Mesenchymal stem cell (in vitro differentiated cells and primary cell): ENCODE data around the gene SLC4A1AP.
A peak's percentile ranks its signal among the peaks of the same experiment; 100 is the strongest.

Source experiments
- DNase-seq: peaks from one replicate; pipeline ENCODE4 v3.0.0-alpha.2; 2013
- H2AFZ ChIP-seq: one replicate; pipeline ENCODE4 v1.6.1; 2013; ENCODE audit warnings: low read depth, mild to moderate bottlenecking, control low read depth, inconsistent platforms, low read length, moderate library complexity
- H2AK5ac ChIP-seq: 2 replicates; pipeline ENCODE4 v1.6.1; 2013; ENCODE audit warnings: low read length, moderate library complexity, mild to moderate bottlenecking, inconsistent platforms; ENCODE audit not compliant: severe bottlenecking
- H2BK120ac ChIP-seq: one replicate; pipeline ENCODE4 v1.6.1; 2013; ENCODE audit warnings: low read depth, mild to moderate bottlenecking, inconsistent platforms, low read length, moderate library complexity
- H2BK12ac ChIP-seq, 2 experiments: one replicate each; pipeline ENCODE4 v1.6.1; 2013; ENCODE audit warnings: inconsistent platforms in 2 of 2, low read length in 2 of 2, mild to moderate bottlenecking in 2 of 2, moderate library complexity in 2 of 2, control low read depth in 1 of 2
- H2BK15ac ChIP-seq: one replicate; pipeline ENCODE4 v1.6.1; 2013; ENCODE audit warnings: mild to moderate bottlenecking, low read depth, inconsistent platforms; ENCODE audit not compliant: poor library complexity, severe bottlenecking
- H2BK5ac ChIP-seq: 2 replicates; pipeline ENCODE4 v1.6.1; 2013; ENCODE audit warnings: low read depth, mild to moderate bottlenecking, low read length, control low read depth, inconsistent platforms; ENCODE audit not compliant: poor library complexity, severe bottlenecking
- H3K14ac ChIP-seq, 2 experiments: one replicate each; pipeline ENCODE4 v1.6.1; 2013; ENCODE audit warnings: inconsistent platforms in 2 of 2, low read length in 2 of 2, control low read depth in 1 of 2, mild to moderate bottlenecking in 1 of 2, moderate library complexity in 1 of 2
- H3K18ac ChIP-seq, 2 experiments: one replicate each; pipeline ENCODE4 v1.6.1; 2013; ENCODE audit warnings: inconsistent platforms in 2 of 2, low read length in 2 of 2, control low read depth in 1 of 2, low read depth in 1 of 2, mild to moderate bottlenecking in 1 of 2
- H3K23ac ChIP-seq, 2 experiments: one replicate each; pipeline ENCODE4 v1.6.1; 2013; ENCODE audit warnings: inconsistent platforms in 2 of 2, low read length in 2 of 2, mild to moderate bottlenecking in 2 of 2, moderate library complexity in 2 of 2, control low read depth in 1 of 2
- H3K27ac ChIP-seq: 2 replicates; pipeline ENCODE4 v1.5.1; 2013; ENCODE audit warnings: mild to moderate bottlenecking, moderate library complexity, low read length, control low read depth, inconsistent platforms; ENCODE audit not compliant: poor library complexity, severe bottlenecking
- H3K27me3 ChIP-seq, 2 experiments: 2 replicates each; pipeline versions ENCODE4 v1.6.1 to v1.7.0; 2013; ENCODE audit warnings: low read length in 2 of 2, mild to moderate bottlenecking in 2 of 2, moderate library complexity in 2 of 2, control low read depth in 1 of 2, inconsistent platforms in 1 of 2; ENCODE audit not compliant: control insufficient read depth in 1 of 2, insufficient read depth in 1 of 2
- H3K36me3 ChIP-seq, 2 experiments: 2 replicates each; pipeline versions ENCODE4 v1.6.1 to v1.7.0; 2013; ENCODE audit warnings: low read length in 2 of 2, control low read depth in 1 of 2, inconsistent platforms in 1 of 2, low read depth in 1 of 2, mild to moderate bottlenecking in 1 of 2; ENCODE audit not compliant: insufficient read depth in 2 of 2, control insufficient read depth in 1 of 2
- H3K4ac ChIP-seq, 2 experiments: one replicate each; pipeline ENCODE4 v1.6.1; 2013; ENCODE audit warnings: inconsistent platforms in 2 of 2, low read length in 2 of 2, mild to moderate bottlenecking in 2 of 2, moderate library complexity in 2 of 2, control low read depth in 1 of 2, low read depth in 1 of 2
- H3K4me1 ChIP-seq: 2 replicates; pipeline ENCODE4 v1.6.1; 2013; ENCODE audit warnings: low read depth, low read length, control low read depth; ENCODE audit not compliant: control insufficient read depth, insufficient read depth
- H3K4me2 ChIP-seq: 2 replicates; pipeline ENCODE4 v1.6.1; 2013; ENCODE audit warnings: low read length, mild to moderate bottlenecking, inconsistent platforms; ENCODE audit not compliant: poor library complexity, severe bottlenecking
- H3K4me3 ChIP-seq, 2 experiments: 2 replicates each; pipeline versions ENCODE4 v1.5.1 to v1.7.0; 2013; ENCODE audit warnings: low read length in 2 of 2, mild to moderate bottlenecking in 2 of 2, control low read depth in 1 of 2, low read depth in 1 of 2; ENCODE audit not compliant: insufficient read depth in 1 of 2
- H3K79me1 ChIP-seq: replicated peaks from 2 replicates; pipeline ENCODE4 v1.6.1; 2013; ENCODE audit warnings: mild to moderate bottlenecking, control low read depth, low read length, inconsistent platforms; ENCODE audit not compliant: poor library complexity, severe bottlenecking
- H3K9ac ChIP-seq: 2 replicates; pipeline ENCODE4 v1.7.0; 2013; ENCODE audit warnings: mild to moderate bottlenecking, low read length, moderate library complexity
- H3K9me3 ChIP-seq: 2 replicates; pipeline ENCODE4 v1.7.0; 2013; ENCODE audit warnings: mild to moderate bottlenecking, low read length; ENCODE audit not compliant: control insufficient read depth
- H4K8ac ChIP-seq: one replicate; pipeline ENCODE4 v1.6.1; 2013; ENCODE audit warnings: inconsistent platforms, mild to moderate bottlenecking, low read length, moderate library complexity
- H4K91ac ChIP-seq: one replicate; pipeline ENCODE4 v1.6.1; 2013; ENCODE audit warnings: mild to moderate bottlenecking, low read length, inconsistent platforms
- WGBS: methylation state at CpG from one replicate; pipeline ENCODE4 v1.1.7; 2013; ENCODE audit warnings: mixed read lengths; 5-methylcytosine and 5-hydroxymethylcytosine counted together

SLC4A1AP gene

GRCh38 chr2:27703638-27704341 is 40.1 kb downstream of the SLC4A1AP start:
- Histone ChIP-seq H2BK5ac (peak overlapping the region; percentile 61), H4K8ac (peak overlapping the region; percentile 61), H3K27ac (peak overlapping the region; percentile 57), H2BK120ac (peak overlapping the region; percentile 27), H3K4me3 (no peak overlapping the region), H3K79me1 (no peaks in the 10 kb centered on the region), H3K36me3 (no peaks in the 10 kb centered on the region), H2BK15ac (peak overlapping the region; percentile 39), H3K18ac (no peak overlapping the region), H2BK12ac (no peak overlapping the region), H3K4me1 (peaks cover 11% of the 10 kb centered on the region), H3K14ac (no peak overlapping the region), H3K27me3 (no peaks in the 10 kb centered on the region), H3K9ac (peak overlapping the region; percentile 79), H3K4ac (no peak overlapping the region), H4K91ac (no peak overlapping the region), H3K4me2 (no peak overlapping the region), H2AFZ (no peak overlapping the region), H3K23ac (no peak overlapping the region), H3K9me3 (no peaks in the 10 kb centered on the region), H2AK5ac (no peak overlapping the region)
- peak; percentile 92 for DNase-seq
- WGBS: 5% methylated on average over 7 of the region's 9 CpGs

GRCh38 chr2:27704342-27704876 is 40.7 kb downstream of the SLC4A1AP start:
- H2BK12ac ChIP-seq: no peak overlapping the region

GRCh38 chr2:27705851-27706622 is 42.3 kb downstream of the SLC4A1AP start:
- H2BK15ac ChIP-seq: peak overlapping the region; percentile 76
- H3K79me1 ChIP-seq: no peaks in the 10 kb centered on the region
- H3K27me3 ChIP-seq: no peaks in the 10 kb centered on the region
- H3K36me3 ChIP-seq: no peaks in the 10 kb centered on the region
- H3K4me1 ChIP-seq: peaks cover 12% of the 10 kb centered on the region
- H3K18ac ChIP-seq: peak overlapping the region in 1 of 2 experiments; percentile 69
- H2AK5ac ChIP-seq: peak overlapping the region; percentile 80
- H3K9ac ChIP-seq: peak overlapping the region; percentile 86
- peak overlapping the region; percentile 27 for H4K8ac ChIP-seq
- peak overlapping the region in 1 of 2 experiments; percentile 11 for H3K4me3 ChIP-seq
- no peak overlapping the region for H2BK120ac ChIP-seq
- no peak overlapping the region for H3K14ac ChIP-seq
- no peak overlapping the region for H3K4ac ChIP-seq
- H4K91ac ChIP-seq: no peak overlapping the region
- no peak overlapping the region for H2AFZ ChIP-seq
- H3K27ac ChIP-seq: peak overlapping the region; percentile 85
- H3K9me3 ChIP-seq: no peaks in the 10 kb centered on the region
- H2BK12ac ChIP-seq: peak overlapping the region in 1 of 2 experiments; percentile 57
- H2BK5ac ChIP-seq: no peak overlapping the region
- H3K4me2 ChIP-seq: no peak overlapping the region
- H3K23ac ChIP-seq: no peak overlapping the region
- DNase-seq: peak; percentile 89
- WGBS: 57% methylated on average over 4 of the region's 4 CpGs

More at GRCh38 chr2:27704342-27704876, 40.7 kb downstream of the SLC4A1AP start:
- H3K18ac ChIP-seq: peak overlapping the region in 1 of 2 experiments; percentile 73
- H3K4me3 ChIP-seq: no peak overlapping the region
- 88% methylated on average over 5 of the region's 5 CpGs for WGBS
- no peak overlapping the region for H3K14ac ChIP-seq
- no peaks in the 10 kb centered on the region for H3K79me1 ChIP-seq
- H2BK120ac ChIP-seq: no peak overlapping the region
- peaks cover 11% of the 10 kb centered on the region for H3K4me1 ChIP-seq
- H3K4ac ChIP-seq: no peak overlapping the region
- H2AK5ac ChIP-seq: no peak overlapping the region
- no peaks in the 10 kb centered on the region for H3K36me3 ChIP-seq
- no peaks in the 10 kb centered on the region for H3K27me3 ChIP-seq
- H3K9me3 ChIP-seq: no peaks in the 10 kb centered on the region
- H4K91ac ChIP-seq: no peak overlapping the region
- H2BK5ac ChIP-seq: peak overlapping the region; percentile 9
- H3K4me2 ChIP-seq: no peak overlapping the region
- H2AFZ ChIP-seq: no peak overlapping the region
- H4K8ac ChIP-seq: no peak overlapping the region
- H3K23ac ChIP-seq: no peak overlapping the region
- DNase-seq: no peak
- H3K27ac ChIP-seq: no peak overlapping the region
- no peak overlapping the region for H2BK15ac ChIP-seq
- H3K9ac ChIP-seq: peak overlapping the region; percentile 79
